Measurements from ENCODE around the gene CCNL1. TPM values are rescaled to one million over a fixed set of nuclear protein-coding genes. Genes with fewer than 3 reads are reported as not detected.

Gene CCNL1
- total RNA-seq, 1 experiment from 2014 or later = 118 TPM

GRCh38 chr3:157167371-157168042 is 7.6 kb upstream of the CCNL1 start:
- BruUV-seq (replicated peaks) = no TSS peak
- CTCF ChIA-PET = no interaction called here
- in situ Hi-C loops (cut with HindIII; ENCODE audit: low pct_unique_long_range_greater_than_20kb, low sequenced_read_pairs) = no loop called here

GRCh38 chr3:157166561-157166960 is 6.6 kb upstream of the CCNL1 start:
- no peak for ATAC-seq
- ChIA-PET CTCF (no interaction called here), POLR2A (no interaction called here)
- in situ Hi-C loops (cut with HindIII; ENCODE audit: low pct_unique_long_range_greater_than_20kb, low sequenced_read_pairs) (no loop called here), intact Hi-C loops (cut with micrococcal nuclease; ENCODE audit: unreplicated experiment) (no loop called here)
- Histone ChIP-seq H3K4me1 (ENCODE audit: control insufficient read depth, insufficient read depth, low read length) (no peaks in the 10 kb centered on the region), H3K4me3 (ENCODE audit: low read depth in 2 of 2, low read length in 2 of 2) (no peak overlapping the region), H3K9me3 (ENCODE audit: control insufficient read depth, insufficient read depth, low read depth, low read length) (no peaks in the 10 kb centered on the region), H3K27ac (ENCODE audit: low read length) (no peak overlapping the region), H3K27me3 (ENCODE audit: control insufficient read depth, insufficient read depth, low read length) (no peaks in the 10 kb centered on the region), H3K36me3 (ENCODE audit: control insufficient read depth, insufficient read depth, low read length) (no peaks in the 10 kb centered on the region)
- no TSS peak for BruUV-seq (replicated peaks)
- TF ChIP-seq REST (IDR thresholded peaks at IDR 0.05; ENCODE audit: insufficient read depth in 1 of 2, low read depth in 2 of 2, low read length in 1 of 2) (no peak), SIN3A (IDR thresholded peaks at IDR 0.05; ENCODE audit: borderline replicate concordance, insufficient read depth, low read depth, low read length) (no peak), POLR2AphosphoS5 (IDR thresholded peaks at IDR 0.05; ENCODE audit: low read depth, low read length) (no peak), TCF7L2 (IDR thresholded peaks at IDR 0.05; ENCODE audit: low read depth, low read length) (no peak)
- TF ChIP-seq, protein P1, sequence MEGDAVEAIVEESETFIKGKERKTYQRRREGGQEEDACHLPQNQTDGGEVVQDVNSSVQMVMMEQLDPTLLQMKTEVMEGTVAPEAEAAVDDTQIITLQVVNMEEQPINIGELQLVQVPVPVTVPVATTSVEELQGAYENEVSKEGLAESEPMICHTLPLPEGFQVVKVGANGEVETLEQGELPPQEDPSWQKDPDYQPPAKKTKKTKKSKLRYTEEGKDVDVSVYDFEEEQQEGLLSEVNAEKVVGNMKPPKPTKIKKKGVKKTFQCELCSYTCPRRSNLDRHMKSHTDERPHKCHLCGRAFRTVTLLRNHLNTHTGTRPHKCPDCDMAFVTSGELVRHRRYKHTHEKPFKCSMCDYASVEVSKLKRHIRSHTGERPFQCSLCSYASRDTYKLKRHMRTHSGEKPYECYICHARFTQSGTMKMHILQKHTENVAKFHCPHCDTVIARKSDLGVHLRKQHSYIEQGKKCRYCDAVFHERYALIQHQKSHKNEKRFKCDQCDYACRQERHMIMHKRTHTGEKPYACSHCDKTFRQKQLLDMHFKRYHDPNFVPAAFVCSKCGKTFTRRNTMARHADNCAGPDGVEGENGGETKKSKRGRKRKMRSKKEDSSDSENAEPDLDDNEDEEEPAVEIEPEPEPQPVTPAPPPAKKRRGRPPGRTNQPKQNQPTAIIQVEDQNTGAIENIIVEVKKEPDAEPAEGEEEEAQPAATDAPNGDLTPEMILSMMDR (IDR thresholded peaks at IDR 0.05) = no peak
- no peak for DNase-seq (ENCODE audit: low read depth, low spot score)

More at GRCh38 chr3:157167371-157168042, 7.6 kb upstream of the CCNL1 start:
- Histone ChIP-seq H3K4me1 (ENCODE audit: control insufficient read depth, insufficient read depth, low read length) (no peaks in the 10 kb centered on the region), H3K27ac (ENCODE audit: low read length) (no peak overlapping the region), H3K9me3 (ENCODE audit: control insufficient read depth, insufficient read depth, low read depth, low read length) (no peaks in the 10 kb centered on the region), H3K36me3 (ENCODE audit: control insufficient read depth, insufficient read depth, low read length) (no peaks in the 10 kb centered on the region), H3K4me3 (ENCODE audit: low read depth in 2 of 2, low read length in 2 of 2) (no peak overlapping the region), H3K27me3 (ENCODE audit: control insufficient read depth, insufficient read depth, low read length) (no peaks in the 10 kb centered on the region)
- POLR2A ChIA-PET = no interaction called here
- intact Hi-C loops (cut with micrococcal nuclease; ENCODE audit: unreplicated experiment) = no loop called here
- TF ChIP-seq POLR2AphosphoS5 (IDR thresholded peaks at IDR 0.05; ENCODE audit: low read depth, low read length) (no peak), SIN3A (IDR thresholded peaks at IDR 0.05; ENCODE audit: borderline replicate concordance, insufficient read depth, low read depth, low read length) (no peak), TCF7L2 (IDR thresholded peaks at IDR 0.05; ENCODE audit: low read depth, low read length) (no peak), REST (IDR thresholded peaks at IDR 0.05; ENCODE audit: insufficient read depth in 1 of 2, low read depth in 2 of 2, low read length in 1 of 2) (no peak)
- TF ChIP-seq, protein P1 (IDR thresholded peaks at IDR 0.05) = no peak
- ATAC-seq = no peak
- no peak for DNase-seq (ENCODE audit: low read depth, low spot score)

Data from Panc1 (cell line).